ENCODE measurements around the gene ARSJ.
A peak's percentile ranks its signal among the peaks of the same experiment; 100 is the strongest.

The ARSJ gene

GRCh38 chr4:113885291-113885690 lies 94.2 kb downstream of the ARSJ start:
- no peak for DNase-seq

GRCh38 chr4:113884655-113885054 lies 94.8 kb downstream of the ARSJ start:
- no peak for DNase-seq

- DNase-seq: no peak
These were observed 96.8 kb downstream of the ARSJ start for GRCh38 chr4:113882668-113883067.

- DNase-seq: peak; percentile 10
These were observed 98.2 kb downstream of the ARSJ start for GRCh38 chr4:113881256-113881655.

GRCh38 chr4:113880240-113881028 lies 99.0 kb downstream of the ARSJ start:
- DNase-seq: no peak

GRCh38 chr4:113878668-113879067 lies 100.8 kb downstream of the ARSJ start:
- DNase-seq: no peak

GRCh38 chr4:113874480-113874879 lies 105.0 kb downstream of the ARSJ start:
- no peak for DNase-seq

- no peak for DNase-seq
These were observed 105.9 kb downstream of the ARSJ start for GRCh38 chr4:113873508-113873907.

GRCh38 chr4:113872426-113873260 lies 106.8 kb downstream of the ARSJ start:
- no peak for DNase-seq

- no peak for DNase-seq
These were observed 108.4 kb downstream of the ARSJ start for GRCh38 chr4:113871080-113871479.

- no peak for DNase-seq
These were observed 109.6 kb downstream of the ARSJ start for GRCh38 chr4:113869743-113870375.

- no peak for DNase-seq
These were observed 112.8 kb downstream of the ARSJ start for GRCh38 chr4:113866611-113867010.

GRCh38 chr4:113858924-113859323 lies 120.5 kb downstream of the ARSJ start:
- DNase-seq: no peak

- no peak for DNase-seq
These were observed 127.6 kb downstream of the ARSJ start for GRCh38 chr4:113851816-113852215.

All from inflammatory macrophage treated with lipopolysaccharide for 4 hours (primary cell).